Activated CD8-positive, alpha-beta memory T cell treated with anti-CD3 and anti-CD28 coated beads, Interleukin-2, amount 50 U/mL, for 1 hour (primary cell): ENCODE measurements around the gene KDM4C.

Experiments used
- DNase-seq: peaks from one replicate; pipeline ENCODE4 v3.0.0-alpha.2; 2020; ENCODE audit errors: extremely low read depth

The KDM4C gene

DNA sequence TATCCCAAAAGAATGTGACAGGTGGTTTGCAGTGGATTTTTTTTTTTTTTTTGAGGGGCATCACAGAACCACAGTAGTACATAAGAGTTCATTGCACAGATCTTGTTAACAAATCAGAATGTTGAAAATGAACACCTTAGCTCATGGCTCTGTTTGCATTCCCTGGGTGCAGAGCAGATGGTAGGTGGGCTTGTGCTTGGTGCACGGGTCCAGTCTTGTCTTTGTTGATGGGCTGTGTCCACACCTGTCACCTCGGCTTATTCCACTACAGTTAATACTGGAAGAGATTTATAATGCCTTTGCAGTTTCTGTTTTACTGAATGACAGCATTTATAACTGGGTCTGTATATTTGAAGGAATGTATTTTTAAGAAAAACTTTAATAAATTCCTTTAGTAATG, 146.6 kb downstream of the KDM4C start:
- no peak for DNase-seq

GRCh38 chr9:6905850-6906375, 148.1 kb downstream of the KDM4C start:
- no peak for DNase-seq

- DNase-seq, result no peak
Measured at GRCh38 chr9:6907772-6908381, 150.1 kb downstream of the KDM4C start.

GRCh38 chr9:6909181-6909580, 151.4 kb downstream of the KDM4C start:
- DNase-seq, result no peak

DNA sequence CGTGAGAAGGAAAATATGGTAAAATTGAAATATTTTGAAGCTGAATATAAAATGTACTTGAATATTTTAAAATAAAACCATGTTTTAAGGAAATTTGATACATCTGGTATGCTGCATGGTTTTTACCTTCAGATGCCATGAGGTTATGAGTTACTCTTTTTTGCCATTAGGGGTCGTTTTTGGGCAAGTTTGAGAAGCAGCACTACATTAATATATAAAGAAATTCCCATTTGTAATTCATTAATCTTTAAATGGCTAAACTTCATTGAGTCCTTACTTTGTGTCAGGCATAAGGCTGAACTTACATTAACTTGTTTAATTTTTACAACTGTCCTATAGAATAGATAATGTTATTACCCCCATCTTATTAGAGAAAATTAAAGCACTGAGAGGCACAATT, 152.3 kb downstream of the KDM4C start:
- DNase-seq, result no peak

- DNase-seq, result no peak
Measured at GRCh38 chr9:6910497-6910896, 152.7 kb downstream of the KDM4C start.

DNA sequence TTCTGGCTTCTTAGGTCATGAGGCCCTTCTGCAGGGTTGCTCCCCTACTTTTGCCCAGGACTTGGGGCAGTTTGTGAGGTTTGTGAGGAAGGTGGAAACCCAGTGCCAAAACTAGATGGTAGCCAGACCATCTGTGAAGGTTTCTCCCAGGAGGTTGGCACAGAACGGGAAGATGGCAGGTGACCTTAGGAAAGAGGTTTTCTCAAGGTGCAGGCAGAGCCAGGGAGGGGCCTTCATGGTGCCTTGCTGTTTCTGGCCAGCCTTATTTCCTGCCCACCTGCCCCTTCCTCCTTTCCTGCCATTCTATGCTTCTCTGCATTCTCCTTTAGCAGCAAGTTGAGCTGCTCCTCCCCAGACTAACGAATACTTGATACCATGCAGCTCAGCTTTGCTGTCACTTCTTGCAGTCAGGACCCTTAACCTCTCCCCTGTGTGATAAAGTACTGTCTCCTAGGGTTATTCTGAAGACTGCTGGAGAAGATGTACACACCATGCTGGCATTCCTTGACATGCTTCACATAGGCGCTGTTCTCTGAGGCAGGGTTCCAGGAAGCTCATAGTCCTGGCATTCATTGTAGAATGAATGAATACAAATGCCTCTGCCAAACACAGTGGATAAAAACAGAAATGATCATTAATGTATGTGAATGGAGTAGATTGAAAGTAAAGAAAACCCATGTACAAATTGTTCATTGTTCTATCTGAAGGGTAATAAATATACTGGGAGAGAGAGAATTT, 154.3 kb downstream of the KDM4C start:
- DNase-seq, result no peak

DNA sequence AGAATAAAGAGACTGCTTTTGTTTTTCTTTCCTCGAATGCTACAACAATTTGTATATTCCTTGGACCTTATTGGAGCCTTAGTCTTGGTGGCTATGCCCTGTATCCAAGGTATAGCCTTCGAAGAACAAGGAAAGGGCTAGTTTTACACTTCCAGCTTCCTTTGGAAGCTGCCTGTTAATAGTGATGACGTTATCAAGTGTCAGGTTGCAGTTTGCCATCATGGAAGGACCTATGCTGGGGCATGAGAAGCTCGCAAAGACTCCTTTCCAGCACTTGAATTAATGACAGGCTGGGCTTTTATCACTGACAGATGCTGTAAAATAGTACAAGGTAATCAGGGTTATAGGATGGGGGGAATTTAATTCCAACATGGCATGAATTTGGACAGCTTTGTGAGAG, 157.9 kb downstream of the KDM4C start:
- no peak for DNase-seq

- DNase-seq, result no peak
Measured at GRCh38 chr9:6917162-6917561, 159.4 kb downstream of the KDM4C start.

DNA sequence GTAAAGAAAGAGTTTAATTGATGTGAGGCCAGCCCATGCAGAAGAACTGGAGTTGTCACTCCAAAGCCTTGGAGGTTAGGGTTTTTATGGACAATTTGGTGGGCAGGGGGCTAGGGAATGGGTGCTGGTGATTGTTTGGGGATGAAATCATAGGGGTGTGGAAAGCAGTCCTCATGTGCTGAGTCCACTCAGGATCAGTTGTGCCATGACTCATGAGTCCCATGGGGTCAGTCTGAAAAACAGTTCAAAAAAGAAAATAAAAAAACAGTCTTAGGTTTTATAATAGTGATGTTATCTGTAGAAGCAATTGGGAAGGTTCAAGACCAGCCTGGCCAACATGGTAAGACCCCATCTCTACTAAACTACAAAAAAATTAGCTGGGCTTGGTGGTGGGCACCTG, 162.3 kb downstream of the KDM4C start:
- no peak for DNase-seq

DNA sequence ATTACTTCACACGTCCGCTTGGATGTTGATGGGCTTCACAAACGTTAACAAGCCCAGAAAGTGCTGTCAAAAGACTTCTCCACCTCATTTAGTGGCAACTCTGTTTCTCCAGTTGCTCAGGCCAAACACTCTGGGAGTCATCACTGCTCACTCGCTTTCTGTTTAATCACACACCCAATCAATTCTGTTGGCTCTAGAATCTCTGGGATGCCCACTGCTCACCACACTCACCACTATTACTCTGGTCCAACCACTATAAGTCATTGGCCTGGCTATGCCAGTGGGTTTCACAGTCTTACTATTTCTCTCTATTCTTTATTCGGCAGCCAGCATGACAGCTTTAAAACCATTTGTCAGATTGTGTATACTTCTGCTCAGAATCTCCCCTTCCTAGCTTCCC, 163.5 kb downstream of the KDM4C start:
- DNase-seq, result no peak

DNA sequence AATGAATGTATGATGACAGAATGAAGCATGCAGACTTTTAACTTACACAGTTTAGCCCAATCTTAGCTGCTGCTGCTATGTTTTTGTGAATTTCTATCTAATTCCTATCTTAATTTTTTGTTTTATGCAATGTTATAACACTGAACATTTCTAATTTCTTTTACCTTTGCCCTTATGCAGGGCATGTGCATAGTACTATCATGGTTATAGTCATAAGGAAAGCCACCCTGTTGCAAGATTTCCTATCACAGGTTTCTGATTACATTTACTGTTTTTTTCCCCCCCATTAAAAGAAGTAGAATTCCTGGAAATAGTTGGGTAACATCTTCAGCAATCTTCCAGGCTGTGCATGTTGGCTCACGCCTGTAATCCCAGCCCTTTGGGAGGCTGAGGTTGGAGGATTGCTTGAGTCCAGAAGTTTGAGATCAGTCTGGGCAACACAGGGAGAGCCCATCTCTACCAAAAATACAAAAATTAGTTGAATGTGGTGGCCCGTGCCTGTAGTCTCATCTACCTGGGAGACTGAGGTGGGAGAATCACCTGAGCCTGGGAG, 164.4 kb downstream of the KDM4C start:
- no peak for DNase-seq

DNA sequence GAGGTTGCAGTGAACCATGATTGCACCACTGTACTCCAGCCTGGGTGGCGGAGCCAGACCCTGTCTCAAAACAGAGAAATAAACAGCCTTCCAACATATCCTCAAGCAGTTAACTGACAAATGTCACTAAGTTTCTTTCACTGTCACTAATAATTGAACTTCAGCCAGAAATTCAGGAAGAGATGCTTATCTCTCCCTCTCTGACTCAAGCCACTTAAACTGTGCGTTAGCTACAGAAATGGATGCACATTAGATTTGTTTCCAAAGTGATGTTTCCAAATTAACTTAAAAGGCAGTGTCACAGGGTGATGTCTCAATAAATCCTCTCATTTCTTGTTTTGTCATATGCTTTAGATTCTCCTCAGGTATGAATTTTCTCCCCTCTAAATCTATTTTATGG, 164.9 kb downstream of the KDM4C start:
- DNase-seq, result no peak

DNA sequence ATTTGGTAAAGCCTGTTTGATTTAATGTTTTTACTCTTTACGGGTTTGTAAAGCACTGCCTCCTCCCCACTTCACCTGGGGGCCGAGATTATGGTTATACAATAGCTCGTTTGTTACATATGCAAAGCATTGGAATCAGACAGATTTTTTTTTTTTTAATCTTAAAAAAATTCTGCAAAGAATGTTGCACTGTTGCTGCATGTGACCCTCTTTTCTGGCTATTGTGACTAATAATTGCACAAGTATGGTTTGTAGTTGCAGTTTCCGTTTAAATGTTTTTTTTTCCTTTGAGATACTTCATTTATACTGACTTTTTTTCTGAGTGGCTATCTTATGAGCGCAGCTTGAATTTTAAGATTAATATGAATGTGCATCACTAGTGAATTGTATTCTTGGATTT, 165.3 kb downstream of the KDM4C start:
- no peak for DNase-seq

GRCh38 chr9:6924149-6924548, 166.4 kb downstream of the KDM4C start:
- no peak for DNase-seq

- no peak for DNase-seq
Measured at GRCh38 chr9:6924988-6925563, 167.3 kb downstream of the KDM4C start.

DNA sequence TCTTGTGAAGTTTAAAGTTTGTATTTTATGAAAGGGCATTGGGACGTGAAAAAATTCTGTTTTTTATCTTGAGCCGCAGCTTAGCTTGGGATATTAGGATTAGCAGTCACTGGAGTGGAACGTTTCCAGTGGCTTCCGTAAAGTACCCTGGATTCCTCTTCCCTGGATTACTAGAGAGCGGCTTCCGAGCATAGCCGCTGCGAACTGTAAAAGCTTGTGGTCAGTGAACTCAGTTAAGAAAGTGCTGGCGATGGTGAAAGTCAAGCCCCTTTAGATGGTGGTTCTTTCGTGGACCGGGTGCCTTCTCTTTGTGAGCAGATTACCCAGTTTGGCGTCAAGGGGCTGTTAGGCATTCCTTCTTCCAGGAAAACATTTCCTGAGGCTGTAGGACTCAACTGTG, 168.1 kb downstream of the KDM4C start:
- DNase-seq, result no peak

GRCh38 chr9:6926436-6926835, 168.7 kb downstream of the KDM4C start:
- DNase-seq, result no peak

DNA sequence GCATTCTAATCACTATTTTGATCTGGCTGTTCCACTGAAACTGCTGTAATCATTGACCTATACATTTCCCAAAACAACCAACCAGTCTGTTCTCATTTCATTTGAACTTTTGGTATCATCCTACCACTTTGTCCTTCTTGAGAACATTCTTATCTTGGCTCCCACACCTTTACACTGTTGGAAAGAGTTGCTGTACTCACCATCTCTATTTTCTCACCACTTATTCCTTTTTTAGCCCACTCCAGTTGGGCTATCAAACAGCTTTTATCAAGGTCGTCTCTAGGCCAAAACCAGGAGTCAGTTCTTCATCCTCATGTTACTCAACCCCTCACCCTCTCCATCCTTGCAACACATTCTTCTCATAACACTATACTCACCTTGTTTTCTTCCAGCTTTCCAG, 170.1 kb downstream of the KDM4C start:
- DNase-seq, result no peak

GRCh38 chr9:6928863-6929262, 171.1 kb downstream of the KDM4C start:
- DNase-seq, result no peak

DNA sequence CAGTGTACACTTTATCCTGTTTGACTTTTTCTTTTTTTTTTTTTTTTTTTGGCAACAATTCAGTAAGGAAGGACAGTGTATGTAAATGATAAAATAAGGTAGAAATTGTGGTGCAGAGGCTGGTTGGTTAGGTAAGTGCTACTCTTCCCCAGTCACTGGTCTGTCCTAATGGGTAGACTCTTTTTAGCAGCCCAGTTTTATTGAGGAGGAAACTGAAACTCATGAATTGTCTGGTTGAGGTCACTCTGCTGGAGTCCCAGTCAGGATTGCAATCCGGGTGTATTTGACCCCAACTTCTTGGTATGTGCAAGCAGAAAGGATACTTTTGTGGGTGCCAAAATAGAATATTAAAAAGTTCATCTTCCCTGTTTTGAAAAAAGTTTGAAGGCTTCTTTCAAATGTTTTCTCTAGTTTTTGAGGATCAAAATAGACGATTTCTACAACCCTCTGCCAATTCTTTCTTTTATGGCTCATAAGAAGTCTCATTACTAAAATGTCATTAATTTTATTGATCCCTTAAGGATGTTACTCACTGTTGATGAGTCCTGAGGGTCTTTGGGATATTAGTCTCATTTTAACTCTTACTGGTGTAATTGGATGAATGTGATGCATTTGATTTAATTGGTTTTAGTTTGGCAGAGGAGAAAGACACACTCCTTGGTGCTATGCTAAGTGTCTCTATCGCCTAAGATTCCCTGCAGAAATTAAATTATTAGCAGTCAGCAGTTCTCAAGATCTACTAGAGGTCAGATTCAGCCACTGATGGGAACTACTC, 171.9 kb downstream of the KDM4C start:
- no peak for DNase-seq

DNA sequence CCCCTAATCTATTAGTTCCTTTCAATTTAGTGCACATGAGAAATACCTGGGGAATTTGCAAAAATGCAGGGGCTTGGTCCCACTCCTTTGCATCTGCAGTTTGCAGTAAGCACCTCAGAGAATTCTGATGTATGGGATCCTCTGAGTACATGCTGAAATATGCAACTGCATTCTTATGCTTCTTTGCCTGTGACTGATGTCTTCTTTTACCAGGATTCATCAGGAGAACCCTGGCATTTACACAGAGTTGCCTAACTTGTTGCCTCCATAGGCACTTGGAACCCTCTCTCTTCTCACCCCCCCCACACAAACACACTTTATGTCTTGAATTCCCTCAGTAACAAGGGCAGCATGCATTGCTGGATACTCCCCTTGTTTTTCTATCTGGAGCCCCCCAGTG, 173.1 kb downstream of the KDM4C start:
- no peak for DNase-seq
